NCI-H1417 (cell line): Measurements from ENCODE around the gene GHRL.

Experiments used
- DNase-seq, 3 experiments: peaks; one replicate each; lab custom pipeline; 2025; lab: John Stamatoyannopoulos, UW

GHRL gene

DNA sequence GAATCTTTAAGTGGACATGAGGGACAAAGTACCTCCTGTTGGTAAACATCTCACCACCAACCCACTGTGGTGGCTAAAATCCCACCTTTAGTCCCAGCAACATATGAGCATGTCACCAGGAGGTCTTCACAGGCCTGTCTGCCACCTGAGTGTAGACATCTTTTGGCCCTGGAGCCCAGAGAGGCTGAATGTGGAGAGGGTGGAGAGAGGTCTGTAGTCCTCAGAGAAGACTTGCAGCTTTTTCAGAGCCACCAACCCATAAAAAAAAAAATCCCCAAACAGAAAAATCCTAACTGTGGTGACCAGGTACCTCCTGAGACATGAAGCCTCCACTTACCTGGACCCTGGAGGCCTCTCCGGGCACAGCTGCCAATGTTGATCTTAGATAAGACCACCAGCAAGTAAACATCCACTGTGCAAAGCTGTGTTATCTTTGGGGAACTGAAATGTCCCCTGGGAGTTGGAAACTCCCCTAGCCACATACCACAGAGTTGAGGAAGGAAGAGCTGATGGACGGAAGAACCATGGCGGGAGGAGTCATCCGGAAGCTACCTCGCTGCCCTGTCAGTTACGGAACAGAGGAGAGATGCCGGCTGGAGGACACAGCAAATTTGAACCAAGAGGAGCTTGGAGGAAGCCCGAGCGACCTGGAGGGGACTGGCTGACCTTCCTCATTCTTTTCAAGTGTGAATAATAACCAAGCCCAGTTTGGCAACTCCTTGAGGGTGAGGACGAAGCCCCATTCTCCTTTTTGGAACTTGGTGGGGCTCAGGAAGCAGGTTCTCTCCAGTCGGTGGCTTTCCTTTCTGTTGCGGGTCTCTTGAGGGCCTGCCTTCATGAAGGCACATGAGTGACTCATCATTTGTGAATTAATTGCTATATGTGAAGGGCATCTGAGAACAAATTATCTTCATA is at the start of gene GHRL:
Gene GHRL (minus strand): TSS at position 443 of the 915 bp plus-strand sequence. CDS start 2,767 bp downstream, outside the sequence.
- no peak for DNase-seq

DNA sequence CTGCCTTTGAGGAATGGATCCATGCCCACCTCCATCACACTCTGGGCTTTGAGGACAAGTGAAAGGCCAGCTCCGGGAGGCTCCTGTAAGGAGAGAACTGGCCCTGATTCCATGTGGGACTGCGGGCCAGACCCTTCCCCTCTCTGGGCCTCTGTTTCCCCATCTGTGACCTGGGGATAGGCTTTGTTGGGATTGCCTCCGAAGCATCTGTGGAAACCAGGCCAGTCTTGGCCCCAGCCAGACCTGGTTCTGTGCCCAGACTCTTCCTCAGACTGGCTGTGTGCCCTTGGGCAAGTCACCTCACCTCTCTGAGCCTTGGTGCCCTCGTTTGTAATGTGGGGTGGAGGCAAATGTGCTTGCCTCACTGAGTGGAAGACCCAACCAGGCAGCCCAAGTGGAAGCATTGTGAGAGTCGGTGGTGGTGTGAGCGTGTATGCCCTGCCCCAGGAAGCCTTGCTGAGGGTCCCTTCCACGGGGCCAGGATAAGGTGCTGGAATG is 49.2 kb upstream of the GHRL start:
- no peak for DNase-seq

- no peak for DNase-seq
Measured at GRCh38 chr3:10340476-10340875, 47.7 kb upstream of the GHRL start.

GRCh38 chr3:10340046-10340445 is 47.3 kb upstream of the GHRL start:
- DNase-seq, result no peak

GRCh38 chr3:10339376-10339955 is 46.7 kb upstream of the GHRL start:
- DNase-seq, result no peak

DNA sequence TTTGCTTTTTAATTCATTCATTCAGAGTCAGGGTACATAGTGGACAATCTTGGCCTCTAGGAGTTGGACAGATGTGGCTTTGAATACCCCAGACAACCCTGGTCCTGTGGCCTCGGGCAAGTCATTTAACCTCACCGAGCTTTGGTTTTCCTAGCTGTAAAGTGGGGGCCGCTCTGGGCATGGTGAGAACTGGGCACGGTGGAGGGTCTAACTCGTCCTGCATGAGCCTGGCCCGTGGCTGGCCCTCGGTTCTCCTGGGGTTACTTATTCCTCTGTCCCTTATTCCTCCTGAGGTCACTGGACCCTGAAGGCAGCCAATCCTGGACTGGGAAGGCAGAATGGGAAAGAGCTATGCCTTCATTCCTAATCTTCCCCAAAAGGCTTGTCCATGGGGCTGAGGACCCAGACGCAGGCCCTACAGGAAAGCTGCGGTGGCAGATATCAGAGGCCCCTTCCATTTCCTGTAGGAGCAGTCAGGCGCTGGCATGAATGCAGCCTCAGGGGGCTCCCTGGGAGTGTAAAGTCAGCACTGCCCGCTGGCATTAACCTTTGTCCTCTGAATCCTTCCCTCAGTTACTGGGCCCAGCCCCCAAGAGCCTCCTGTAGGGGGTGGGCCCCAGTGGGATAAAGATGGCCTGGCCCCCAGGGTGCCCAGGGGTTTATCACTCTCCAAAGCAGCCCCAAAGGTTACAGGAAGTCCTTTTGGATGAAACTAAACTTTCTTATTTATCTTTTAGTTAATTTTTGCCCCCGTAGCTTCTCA is 46.0 kb upstream of the GHRL start:
- no peak for DNase-seq

- DNase-seq, result no peak
Measured at GRCh38 chr3:10338164-10338470, 45.4 kb upstream of the GHRL start.

GRCh38 chr3:10337323-10338163 is 44.8 kb upstream of the GHRL start:
- peak; percentile 5 to 66 (median 46) for DNase-seq

- DNase-seq, result no peak
Measured at GRCh38 chr3:10336761-10337160, 44.0 kb upstream of the GHRL start.

- DNase-seq, result no peak
Measured at GRCh38 chr3:10335871-10336622, 43.3 kb upstream of the GHRL start.

- no peak for DNase-seq
Measured at GRCh38 chr3:10335190-10335738, 42.5 kb upstream of the GHRL start.

GRCh38 chr3:10334459-10334858 is 41.7 kb upstream of the GHRL start:
- DNase-seq, result no peak

GRCh38 chr3:10334042-10334441 is 41.3 kb upstream of the GHRL start:
- DNase-seq, result no peak

GRCh38 chr3:10333349-10333650 is 40.6 kb upstream of the GHRL start:
- no peak for DNase-seq

DNA sequence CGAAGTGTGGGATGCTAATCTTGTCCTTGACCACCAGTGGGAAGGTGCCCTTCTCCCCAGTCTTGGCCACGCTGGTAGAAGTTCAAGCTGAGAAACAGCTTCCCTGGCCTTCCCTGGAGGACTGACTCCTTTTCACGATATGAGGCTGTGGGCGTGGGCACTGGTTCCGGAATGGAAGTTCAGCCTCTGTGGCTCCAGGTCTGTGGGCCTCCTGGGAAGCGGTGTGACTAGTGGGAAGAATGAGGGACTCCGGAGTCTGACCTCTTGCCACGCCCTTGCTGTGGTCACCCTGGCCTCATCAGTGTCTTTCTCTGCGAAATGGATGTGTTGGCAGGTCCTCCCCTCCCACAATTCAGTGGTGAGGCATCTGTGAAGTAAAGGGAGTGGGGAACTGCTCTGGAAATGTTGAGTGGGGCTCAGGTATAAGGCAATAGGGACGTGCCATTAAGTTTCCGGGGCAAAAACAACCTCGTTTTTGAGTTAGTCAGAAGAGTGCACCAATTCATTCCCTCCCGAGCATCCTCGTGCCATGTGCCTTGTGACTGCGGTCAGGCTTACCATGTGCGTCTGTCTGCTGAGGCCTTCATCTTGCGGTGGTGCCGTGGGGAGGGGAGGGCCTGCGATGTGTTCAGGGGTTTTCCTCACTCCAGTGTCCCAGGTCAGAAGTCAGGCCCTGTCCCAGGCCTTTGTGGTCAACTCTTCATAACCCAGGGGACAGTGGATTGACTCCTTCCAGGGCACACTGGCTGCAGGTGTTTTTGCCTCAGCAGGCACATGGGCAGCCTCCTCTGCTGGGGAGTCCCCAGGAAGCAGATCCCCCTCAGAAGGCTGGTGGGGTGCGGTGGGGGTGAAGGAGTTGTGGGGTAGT is 40.0 kb upstream of the GHRL start:
- no peak for DNase-seq

- no peak for DNase-seq
Measured at GRCh38 chr3:10331320-10331719, 38.6 kb upstream of the GHRL start.

- no peak for DNase-seq
Measured at GRCh38 chr3:10330319-10330718, 37.6 kb upstream of the GHRL start.

GRCh38 chr3:10329495-10330015 is 36.8 kb upstream of the GHRL start:
- DNase-seq, result no peak

- DNase-seq, result no peak
Measured at GRCh38 chr3:10328460-10329071, 35.8 kb upstream of the GHRL start.
